ENCODE results near the gene KLHDC7B. TPM values are rescaled to one million over a fixed set of nuclear protein-coding genes. Genes with fewer than 3 reads are reported as not detected.

Gene KLHDC7B
- total and polyA plus RNA-seq, 2 of the 13 experiments (the other 11 are each of a cell fraction or from before 2014, with no cell fraction given) = 0.11 TPM; not detected in 1

- intact Hi-C loops (cut with micrococcal nuclease; ENCODE audit: unreplicated experiment) = no loop called here
- CTCF ChIA-PET (ENCODE audit: low intra/inter-chr PET ratio, low total read pairs) = no interaction called here
- peaks cover 1 to 11% of the 10 kb centered on the region in 2 experiments; a peak in 3 of 5 replicates for H3K27me3 ChIP-seq (ENCODE audit: control insufficient read depth in 1 of 2, insufficient read depth in 2 of 2, low read length in 2 of 2)
- H3K36me3 ChIP-seq (replicated peaks in 1 of 2; ENCODE audit: control insufficient read depth in 1 of 2, insufficient read depth in 2 of 2, low read length in 2 of 2) = no peaks in the 10 kb centered on the region
- ATAC-seq (no peak), FAIRE-seq (no peak), DNase-seq (ENCODE audit: low spot score) (no peak)
- in situ Hi-C loops (cut with HindIII; ENCODE audit: extremely low pct_ligation_motif_present, low pct_unique_long_range_greater_than_20kb) = no loop called here
- peaks cover 14% of the 10 kb centered on the region for H3K4me1 ChIP-seq (ENCODE audit: insufficient read depth, low read length)
- H3K9me3 ChIP-seq (ENCODE audit: low read length) = no peaks in the 10 kb centered on the region
- no peak overlapping the region for H3K9ac ChIP-seq (ENCODE audit: insufficient read depth, low read depth, low read length)
- TF ChIP-seq KLF15 (CRISPR knock-in tag; IDR thresholded peaks at IDR 0.05; ENCODE audit: borderline replicate concordance) (no peak), TFDP2 (CRISPR knock-in tag; IDR thresholded peaks at IDR 0.05) (no peak)
- no peak overlapping the region for H3K4me2 ChIP-seq (ENCODE audit: low read depth, low read length)
- no peak overlapping the region for H3K27ac ChIP-seq (ENCODE audit: extremely low read length, insufficient read depth, low read length)
- no peak overlapping the region for H3K4me3 ChIP-seq (replicated peaks in 1 of 3; ENCODE audit: insufficient read depth in 1 of 3, low read depth in 2 of 3, low read length in 3 of 3)
- no peaks in the 10 kb centered on the region for H3K79me2 ChIP-seq (ENCODE audit: insufficient read depth, low read length)
- no peak overlapping the region for H2AFZ ChIP-seq (ENCODE audit: low read length)
- 50% methylated on average over 8 of the region's 8 CpGs for WGBS (ENCODE audit: low lambda C conversion rate)
- no peaks in the 10 kb centered on the region for H4K20me1 ChIP-seq (ENCODE audit: insufficient read depth, low read length)
- POLR2A ChIA-PET = no interaction called here
- no TSS peak for BruUV-seq (replicated peaks)
Observed at GRCh38 chr22:50553310-50553709, 7.6 kb downstream of the KLHDC7B start.

- ChIA-PET CTCF (ENCODE audit: low intra/inter-chr PET ratio, low total read pairs) (no interaction called here), POLR2A (interaction anchor here (1.0 to 1.1 kb wide), 2 partner anchors 10 to 27 kb away, joined by 3 read pairs; partner anchors contain the start of gene TYMP)
- 55% methylated on average over 5 of the region's 5 CpGs for WGBS (ENCODE audit: low lambda C conversion rate)
- H2AFZ ChIP-seq (ENCODE audit: low read length) = no peak overlapping the region
- FAIRE-seq (no peak), ATAC-seq (no peak), DNase-seq (ENCODE audit: low spot score) (no peak)
- peaks cover 10% of the 10 kb centered on the region for H3K4me1 ChIP-seq (ENCODE audit: insufficient read depth, low read length)
- H3K27me3 ChIP-seq (ENCODE audit: control insufficient read depth in 1 of 2, insufficient read depth in 2 of 2, low read length in 2 of 2) = peaks cover 0 to 29% of the 10 kb centered on the region in 2 experiments; a peak in 2 of 5 replicates
- intact Hi-C loops (cut with micrococcal nuclease; ENCODE audit: unreplicated experiment) (no loop called here), in situ Hi-C loops (cut with HindIII; ENCODE audit: extremely low pct_ligation_motif_present, low pct_unique_long_range_greater_than_20kb) (no loop called here)
- H3K9me3 ChIP-seq (ENCODE audit: low read length) = no peaks in the 10 kb centered on the region
- no peak overlapping the region for H3K27ac ChIP-seq (ENCODE audit: extremely low read length, insufficient read depth, low read length)
- H3K36me3 ChIP-seq (replicated peaks in 1 of 2; ENCODE audit: control insufficient read depth in 1 of 2, insufficient read depth in 2 of 2, low read length in 2 of 2) = no peaks in the 10 kb centered on the region
- no peaks in the 10 kb centered on the region for H4K20me1 ChIP-seq (ENCODE audit: insufficient read depth, low read length)
- no peak overlapping the region for H3K4me3 ChIP-seq (replicated peaks in 1 of 3; ENCODE audit: insufficient read depth in 1 of 3, low read depth in 2 of 3, low read length in 3 of 3)
- no peaks in the 10 kb centered on the region for H3K79me2 ChIP-seq (ENCODE audit: insufficient read depth, low read length)
- no peak overlapping the region for H3K9ac ChIP-seq (ENCODE audit: insufficient read depth, low read depth, low read length)
- no TSS peak for BruUV-seq (replicated peaks)
- no peak overlapping the region for H3K4me2 ChIP-seq (ENCODE audit: low read depth, low read length)
- TF ChIP-seq ZC3H13 (CRISPR knock-in tag; IDR thresholded peaks at IDR 0.05) (no peak), PATZ1 (CRISPR knock-in tag; IDR thresholded peaks at IDR 0.05) (no peak), ATRX (CRISPR knock-in tag; IDR thresholded peaks at IDR 0.05; ENCODE audit: borderline replicate concordance) (no peak), ZNF790 (CRISPR knock-in tag; IDR thresholded peaks at IDR 0.05; ENCODE audit: borderline replicate concordance) (no peak), ETS1 (CRISPR knock-in tag; IDR thresholded peaks at IDR 0.05) (no peak), ZNF598 (CRISPR knock-in tag; IDR thresholded peaks at IDR 0.05; ENCODE audit: borderline replicate concordance) (no peak), MED8 (CRISPR knock-in tag; IDR thresholded peaks at IDR 0.05; ENCODE audit: insufficient replicate concordance) (no peak), ZNF180 (CRISPR knock-in tag; IDR thresholded peaks at IDR 0.05; ENCODE audit: borderline replicate concordance, low read depth) (no peak), SMC3 (IDR thresholded peaks at IDR 0.05; ENCODE audit: low read length) (no peak)
Observed at GRCh38 chr22:50556703-50557102, 11.0 kb downstream of the KLHDC7B start.
